ENCODE data around the gene MRPL44. TPM values are rescaled to one million over a fixed set of nuclear protein-coding genes. Genes with fewer than 3 reads are reported as not detected.

Gene MRPL44
- total RNA-seq, 1 experiment from 2014 or later: 24.8 TPM

GRCh38 chr2:223973606-223974005 lies 16.3 kb downstream of the MRPL44 start:
- H3K27me3 ChIP-seq (ENCODE audit: low read length): no peaks in the 10 kb centered on the region

GRCh38 chr2:223976635-223977226 lies 19.5 kb downstream of the MRPL44 start:
- DNase-seq (peak; percentile 60), ATAC-seq (peak; percentile 66)
- POLR2A ChIA-PET (ENCODE audit: unreplicated experiment): no interaction called here
- Histone ChIP-seq H3K27ac (ENCODE audit: low read length) (no peak overlapping the region), H3K9me3 (ENCODE audit: low read length) (no peaks in the 10 kb centered on the region), H3K79me2 (ENCODE audit: low read length) (no peaks in the 10 kb centered on the region), H4K20me1 (ENCODE audit: low read length) (no peaks in the 10 kb centered on the region), H3K4me2 (ENCODE audit: low read length) (no peak overlapping the region), H3K9me2 (replicated peaks; ENCODE audit: low read length) (no peaks in the 10 kb centered on the region), H3K4me1 (ENCODE audit: insufficient read depth, low read length) (peaks cover 4% of the 10 kb centered on the region; the same call in 1 of the 2 replicates), H3K36me3 (ENCODE audit: low read depth, low read length) (no peaks in the 10 kb centered on the region), H3F3A (ENCODE audit: low read length, unreplicated experiment) (no peaks in the 10 kb centered on the region), H2AFZ (ENCODE audit: low read length) (no peak overlapping the region), H3K27me3 (ENCODE audit: low read length) (no peaks in the 10 kb centered on the region), H3K9ac (ENCODE audit: low read length) (no peak overlapping the region), H3K4me3 (ENCODE audit: low read length) (no peak overlapping the region)
- CTCF ChIA-PET: no interaction called here
- TF ChIP-seq EZH2 (IDR thresholded peaks at IDR 0.05; ENCODE audit: low read length, unreplicated experiment) (no peak), EZH2phosphoT487 (IDR thresholded peaks at IDR 0.05; ENCODE audit: borderline replicate concordance, low read length) (no peak), CTCF (conservative IDR thresholded peaks at IDR 0.05; ENCODE audit: low read depth, low read length) (no peak)
- intact Hi-C loops (cut with micrococcal nuclease): loop anchor here (10.0 kb wide), 1 partner anchor 798 kb away; no protein-coding TSS in a partner anchor
- BruUV-seq (replicated peaks): no TSS peak

More at GRCh38 chr2:223973606-223974005, 16.3 kb downstream of the MRPL44 start:
- ChIA-PET POLR2A (ENCODE audit: unreplicated experiment) (no interaction called here), CTCF (no interaction called here)
- ATAC-seq (no peak), DNase-seq (no peak)
- intact Hi-C loops (cut with micrococcal nuclease): loop anchor here (5.0 to 10.0 kb wide), 3 partner anchors 474 to 801 kb away; no protein-coding TSS in a partner anchor
- H3K9me3 ChIP-seq (ENCODE audit: low read length): no peaks in the 10 kb centered on the region
- H3K4me1 ChIP-seq (ENCODE audit: insufficient read depth, low read length): peaks cover 5% of the 10 kb centered on the region; the same call in 1 of the 2 replicates
- BruUV-seq (replicated peaks): no TSS peak
- no peak overlapping the region for H3K27ac ChIP-seq (ENCODE audit: low read length)
- no peak overlapping the region for H3K4me3 ChIP-seq (ENCODE audit: low read length)
- no peak overlapping the region for H3K4me2 ChIP-seq (ENCODE audit: low read length)
- H2AFZ ChIP-seq (ENCODE audit: low read length): no peak overlapping the region
- no peak for TF ChIP-seq EZH2phosphoT487 (IDR thresholded peaks at IDR 0.05; ENCODE audit: borderline replicate concordance, low read length)
- no peak for TF ChIP-seq CTCF (conservative IDR thresholded peaks at IDR 0.05; ENCODE audit: low read depth, low read length)
- TF ChIP-seq EZH2 (IDR thresholded peaks at IDR 0.05; ENCODE audit: low read length, unreplicated experiment): no peak
- H3K9ac ChIP-seq (ENCODE audit: low read length): no peak overlapping the region
- H3K36me3 ChIP-seq (ENCODE audit: low read depth, low read length): no peaks in the 10 kb centered on the region
- no peaks in the 10 kb centered on the region for H3K79me2 ChIP-seq (ENCODE audit: low read length)
- no peaks in the 10 kb centered on the region for H3F3A ChIP-seq (ENCODE audit: low read length, unreplicated experiment)
- no peaks in the 10 kb centered on the region for H4K20me1 ChIP-seq (ENCODE audit: low read length)
- no peaks in the 10 kb centered on the region for H3K9me2 ChIP-seq (replicated peaks; ENCODE audit: low read length)

GRCh38 chr2:223978451-223978850 lies 21.2 kb downstream of the MRPL44 start:
- BruUV-seq (replicated peaks): no TSS peak
- TF ChIP-seq CTCF (conservative IDR thresholded peaks at IDR 0.05; ENCODE audit: low read depth, low read length) (no peak), EZH2phosphoT487 (IDR thresholded peaks at IDR 0.05; ENCODE audit: borderline replicate concordance, low read length) (no peak), EZH2 (IDR thresholded peaks at IDR 0.05; ENCODE audit: low read length, unreplicated experiment) (no peak)
- ChIA-PET POLR2A (ENCODE audit: unreplicated experiment) (no interaction called here), CTCF (interaction anchor here (1.4 kb wide), 1 partner anchor 15 kb away, joined by 3 read pairs; no protein-coding TSS in a partner anchor)
- intact Hi-C loops (cut with micrococcal nuclease): loop anchor here (10.0 kb wide), 1 partner anchor 796 kb away; no protein-coding TSS in a partner anchor
- Histone ChIP-seq H4K20me1 (ENCODE audit: low read length) (no peaks in the 10 kb centered on the region), H3K4me1 (ENCODE audit: insufficient read depth, low read length) (peaks cover 4% of the 10 kb centered on the region; the same call in 1 of the 2 replicates), H3K9me3 (ENCODE audit: low read length) (no peaks in the 10 kb centered on the region), H3K9me2 (replicated peaks; ENCODE audit: low read length) (no peaks in the 10 kb centered on the region), H2AFZ (ENCODE audit: low read length) (no peak overlapping the region), H3K79me2 (ENCODE audit: low read length) (no peaks in the 10 kb centered on the region), H3F3A (ENCODE audit: low read length, unreplicated experiment) (no peaks in the 10 kb centered on the region), H3K4me2 (ENCODE audit: low read length) (no peak overlapping the region), H3K4me3 (ENCODE audit: low read length) (no peak overlapping the region), H3K9ac (ENCODE audit: low read length) (no peak overlapping the region), H3K27me3 (ENCODE audit: low read length) (no peaks in the 10 kb centered on the region), H3K36me3 (ENCODE audit: low read depth, low read length) (no peaks in the 10 kb centered on the region), H3K27ac (ENCODE audit: low read length) (no peak overlapping the region)
- DNase-seq (no peak), ATAC-seq (no peak)
